Karpas-422 (cell line): ENCODE measurements around the gene GALNT2. TPM values are rescaled to one million over a fixed set of nuclear protein-coding genes. Genes with fewer than 3 reads are reported as not detected.

Source experiments
- DNase-seq: peaks from one replicate; pipeline ENCODE4 v3.0.0-alpha.2; 2015
- H2AFZ ChIP-seq: fragments of 200-600 bp; sonication (generic); 2 replicates; pipeline ENCODE4 v1.6.1; 2014; ENCODE audit warnings: antibody characterized with exemption, low read length, mixed read lengths
- H3K27ac ChIP-seq: fragments of 200-600 bp; sonication (generic); 2 replicates; pipeline ENCODE4 v1.5.1; 2014; ENCODE audit warnings: mild to moderate bottlenecking, low read length, moderate library complexity
- H3K27me3 ChIP-seq: fragments of 200-600 bp; sonication (generic); 2 replicates; pipeline ENCODE4 v1.6.1; 2014; ENCODE audit warnings: low read length, mixed read lengths
- H3K36me3 ChIP-seq: fragments of 200-600 bp; sonication (generic); 2 replicates; pipeline ENCODE4 v1.6.1; 2014; ENCODE audit warnings: low read length, mixed read lengths; ENCODE audit not compliant: insufficient read depth
- H3K4me1 ChIP-seq: fragments of 200-600 bp; sonication (generic); 2 replicates; pipeline ENCODE4 v1.6.1; 2014; ENCODE audit warnings: mild to moderate bottlenecking, low read length, mixed read lengths
- H3K4me2 ChIP-seq: fragments of 200-600 bp; sonication (generic); 2 replicates; pipeline ENCODE4 v1.6.1; 2014; ENCODE audit warnings: low read length, low read depth, mild to moderate bottlenecking; ENCODE audit not compliant: poor library complexity, severe bottlenecking
- H3K4me3 ChIP-seq: fragments of 200-600 bp; sonication (generic); 2 replicates; pipeline ENCODE4 v1.5.1; 2014; ENCODE audit warnings: mild to moderate bottlenecking, antibody characterized with exemption, low read length, mixed read lengths
- H3K79me2 ChIP-seq: fragments of 200-600 bp; sonication (generic); 2 replicates; pipeline ENCODE4 v1.6.1; 2014; ENCODE audit warnings: mild to moderate bottlenecking, low read length, mixed read lengths
- H3K9ac ChIP-seq: fragments of 200-600 bp; sonication (generic); 2 replicates; pipeline ENCODE4 v1.6.0; 2014; ENCODE audit warnings: low read length
- H3K9me2 ChIP-seq: fragments of 200-600 bp; sonication (generic), shearing (Covaris generic); replicated peaks from 2 replicates; pipeline ENCODE4 v1.6.0; 2014; ENCODE audit warnings: mild to moderate bottlenecking, low read length, moderate library complexity; ENCODE audit not compliant: insufficient read depth
- H3K9me3 ChIP-seq: fragments of 300-700, 200-600 bp; sonication (generic); 2 replicates; pipeline ENCODE4 v1.6.1; 2014; ENCODE audit warnings: low read length, mixed read lengths
- H4K20me1 ChIP-seq: fragments of 200-600 bp; sonication (generic); 2 replicates; pipeline ENCODE4 v1.6.1; 2014; ENCODE audit warnings: mild to moderate bottlenecking, antibody characterized with exemption, low read length, low read depth; ENCODE audit not compliant: insufficient read depth
- total RNA-seq: library from RNA; depleted of rRNA; stranded (reverse); fragments of >200 nt; shearing (Covaris generic); gene quantifications from 2 replicates; pipeline ENCODE4 v1.2.3, GENCODE V29; 2014; ENCODE audit warnings: low replicate concordance

GALNT2 gene
- total RNA-seq, 1 experiment from 2014 or later = 2.7 TPM

DNA sequence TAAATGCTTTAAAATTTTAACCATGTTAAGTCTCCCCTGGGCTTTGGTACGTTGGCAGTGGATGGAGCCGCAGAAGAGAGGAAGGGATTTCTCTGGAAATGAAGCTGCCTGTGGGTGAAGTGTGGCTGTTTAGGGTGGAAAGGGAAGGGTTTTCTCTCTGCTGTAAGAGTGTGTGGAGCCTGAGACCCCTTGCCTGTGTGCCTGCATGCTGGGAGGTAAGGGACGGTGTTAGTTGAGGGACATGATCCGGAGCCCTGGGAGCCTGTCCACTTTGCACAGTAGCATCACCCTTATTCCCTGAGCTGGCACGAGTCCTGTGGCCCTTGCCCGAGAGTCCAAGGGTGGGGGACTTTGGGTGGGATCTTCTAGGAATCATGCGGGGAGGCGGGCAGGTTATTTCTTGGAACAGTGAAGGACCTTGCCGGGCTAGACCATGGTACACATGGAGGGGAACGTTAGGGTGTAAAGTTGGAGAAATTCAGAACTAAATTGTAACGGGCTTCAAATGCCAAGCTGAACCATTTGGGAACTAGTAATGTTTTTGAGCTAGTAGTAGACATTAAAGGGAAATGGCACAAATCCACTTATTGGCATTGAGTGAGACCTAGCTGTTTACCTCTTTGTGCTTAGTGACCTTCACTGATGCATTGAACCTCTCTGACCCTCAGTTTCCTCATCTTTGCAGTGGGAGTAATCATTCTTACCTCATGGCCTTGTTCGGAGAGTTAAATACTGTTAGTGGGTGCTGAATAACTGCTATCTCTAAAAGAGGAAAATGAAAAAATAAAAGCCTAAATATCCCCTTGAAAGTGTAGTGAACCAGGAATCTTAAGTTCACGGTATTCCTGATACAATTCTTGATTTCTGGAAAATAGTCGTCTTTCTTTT lies 3.5 kb downstream of the GALNT2 start:
- Histone ChIP-seq H3K9me3 (no peaks in the 10 kb centered on the region), H3K36me3 (no peaks in the 10 kb centered on the region), H3K9ac (no peak overlapping the region), H3K27ac (no peak overlapping the region), H2AFZ (no peak overlapping the region), H3K4me3 (no peak overlapping the region), H3K4me1 (peaks cover 25% of the 10 kb centered on the region), H3K27me3 (no peaks in the 10 kb centered on the region), H3K79me2 (no peaks in the 10 kb centered on the region), H4K20me1 (peaks cover 49% of the 10 kb centered on the region), H3K9me2 (no peaks in the 10 kb centered on the region), H3K4me2 (no peak overlapping the region)
- DNase-seq = no peak

DNA sequence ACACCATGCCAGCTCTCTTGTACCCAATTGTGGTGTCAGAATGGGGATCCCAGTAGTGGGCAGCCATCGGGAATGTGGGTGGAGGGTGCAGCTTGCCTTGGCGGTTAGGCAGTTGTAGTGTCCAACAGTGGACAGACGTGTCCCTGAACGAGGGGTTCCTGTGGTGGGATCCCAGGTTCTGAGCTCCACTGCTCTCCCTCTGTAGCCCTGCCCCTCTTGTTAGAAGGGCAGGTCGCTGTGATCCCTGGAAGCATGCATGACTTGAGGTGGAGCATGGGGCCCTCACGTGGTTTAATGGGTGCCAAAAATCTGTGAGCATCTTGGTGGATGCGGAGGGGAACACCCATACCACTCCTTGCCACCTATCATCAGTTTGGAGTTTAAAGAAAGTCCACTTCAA lies 4.3 kb downstream of the GALNT2 start:
- Histone ChIP-seq H3K4me2 (no peak overlapping the region), H3K27me3 (no peaks in the 10 kb centered on the region), H3K4me1 (peaks cover 19% of the 10 kb centered on the region), H3K27ac (no peak overlapping the region), H3K79me2 (no peaks in the 10 kb centered on the region), H3K9me2 (no peaks in the 10 kb centered on the region), H2AFZ (no peak overlapping the region), H4K20me1 (peaks cover 57% of the 10 kb centered on the region), H3K9me3 (no peaks in the 10 kb centered on the region), H3K9ac (no peak overlapping the region), H3K4me3 (no peak overlapping the region), H3K36me3 (no peaks in the 10 kb centered on the region)
- DNase-seq = no peak

DNA sequence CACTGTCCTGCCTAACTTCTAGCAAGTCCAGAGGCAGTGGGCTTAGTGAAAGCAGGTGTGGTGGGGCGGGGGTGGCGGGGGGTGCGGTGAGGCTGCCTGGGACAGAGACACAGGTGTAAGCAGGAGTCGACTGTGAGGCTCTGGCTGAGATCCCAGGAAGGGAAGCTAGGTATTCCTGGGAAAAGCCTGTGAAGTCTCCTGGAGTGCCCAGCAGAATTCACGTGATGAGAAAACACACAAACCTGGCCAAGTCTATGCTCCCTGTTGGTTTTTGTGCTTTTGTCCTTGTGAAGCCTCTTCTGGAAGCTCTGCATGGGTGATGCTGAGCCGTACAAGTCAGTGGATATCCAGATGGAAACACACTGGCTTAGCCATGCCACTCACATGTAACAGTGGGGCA lies 5.3 kb downstream of the GALNT2 start:
- Histone ChIP-seq H3K27me3 (no peaks in the 10 kb centered on the region), H3K27ac (no peak overlapping the region), H3K36me3 (no peaks in the 10 kb centered on the region), H3K4me1 (peaks cover 16% of the 10 kb centered on the region), H3K9me2 (no peaks in the 10 kb centered on the region), H2AFZ (no peak overlapping the region), H3K9ac (no peak overlapping the region), H4K20me1 (peaks cover 57% of the 10 kb centered on the region), H3K79me2 (no peaks in the 10 kb centered on the region), H3K4me2 (no peak overlapping the region), H3K9me3 (no peaks in the 10 kb centered on the region), H3K4me3 (no peak overlapping the region)
- no peak for DNase-seq

DNA sequence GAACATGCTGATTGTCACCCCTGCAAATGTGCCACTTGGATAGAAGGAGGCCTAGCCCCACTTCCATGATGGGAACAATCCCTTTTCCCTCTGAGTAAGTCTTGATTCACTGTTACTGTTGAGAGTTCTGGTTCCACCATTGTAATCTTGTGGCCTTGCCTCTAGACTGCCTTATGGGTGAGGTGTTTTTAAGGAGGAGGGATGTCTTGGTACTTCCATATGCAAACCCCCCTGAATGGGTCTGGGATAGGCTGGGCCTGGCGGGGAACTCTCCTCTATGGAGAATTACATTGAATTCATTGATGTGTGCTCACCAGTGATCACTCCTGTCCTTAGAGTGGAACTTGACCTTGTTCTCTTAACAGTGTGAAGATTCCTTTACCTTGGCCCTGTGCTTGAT lies 5.8 kb downstream of the GALNT2 start:
- H4K20me1 ChIP-seq = peaks cover 61% of the 10 kb centered on the region
- no peak overlapping the region for H3K27ac ChIP-seq
- no peak overlapping the region for H2AFZ ChIP-seq
- H3K9me2 ChIP-seq = no peaks in the 10 kb centered on the region
- no peaks in the 10 kb centered on the region for H3K9me3 ChIP-seq
- no peak overlapping the region for H3K4me3 ChIP-seq
- H3K27me3 ChIP-seq = no peaks in the 10 kb centered on the region
- no peak overlapping the region for H3K9ac ChIP-seq
- H3K4me2 ChIP-seq = no peak overlapping the region
- DNase-seq = no peak
- H3K36me3 ChIP-seq = no peaks in the 10 kb centered on the region
- H3K79me2 ChIP-seq = no peaks in the 10 kb centered on the region
- H3K4me1 ChIP-seq = peaks cover 11% of the 10 kb centered on the region

DNA sequence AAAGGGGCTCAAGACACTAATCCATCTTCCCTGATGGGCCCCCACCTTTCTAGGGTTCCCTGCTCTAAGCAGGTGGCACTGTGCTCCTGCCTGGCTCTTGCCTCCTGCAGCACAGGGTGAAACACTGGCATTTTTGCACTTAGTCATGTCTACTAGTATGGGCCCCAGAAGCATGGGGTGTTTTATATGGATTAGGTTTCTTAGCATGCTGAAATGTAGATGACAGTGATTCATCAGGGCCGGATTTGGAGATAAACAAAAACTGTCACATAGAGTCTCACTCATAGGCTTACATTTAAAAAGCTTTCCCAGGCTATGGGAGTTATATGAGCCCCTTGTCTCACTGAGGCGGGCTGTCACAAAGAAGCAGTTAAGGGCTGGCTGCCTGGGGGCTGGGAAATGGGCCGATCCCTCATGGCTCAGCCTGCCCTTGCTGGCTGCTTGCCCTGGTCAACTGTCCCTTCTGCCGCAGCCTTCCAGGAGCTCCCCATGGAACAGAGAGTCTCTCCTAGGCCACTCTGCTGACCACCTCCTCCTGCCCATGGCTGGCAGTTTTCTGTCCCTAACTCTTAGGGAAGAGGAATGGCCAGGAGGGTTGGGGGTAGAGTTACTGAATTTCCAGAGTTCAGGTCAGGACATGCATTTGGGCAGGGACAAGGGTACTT lies 6.5 kb downstream of the GALNT2 start:
- DNase-seq = no peak
- Histone ChIP-seq H3K4me2 (no peak overlapping the region), H3K9ac (no peak overlapping the region), H3K4me1 (peaks cover 5% of the 10 kb centered on the region), H3K9me3 (no peaks in the 10 kb centered on the region), H3K9me2 (no peaks in the 10 kb centered on the region), H3K79me2 (no peaks in the 10 kb centered on the region), H4K20me1 (peaks cover 55% of the 10 kb centered on the region), H2AFZ (no peak overlapping the region), H3K4me3 (no peak overlapping the region), H3K27me3 (no peaks in the 10 kb centered on the region), H3K36me3 (no peaks in the 10 kb centered on the region), H3K27ac (no peak overlapping the region)

DNA sequence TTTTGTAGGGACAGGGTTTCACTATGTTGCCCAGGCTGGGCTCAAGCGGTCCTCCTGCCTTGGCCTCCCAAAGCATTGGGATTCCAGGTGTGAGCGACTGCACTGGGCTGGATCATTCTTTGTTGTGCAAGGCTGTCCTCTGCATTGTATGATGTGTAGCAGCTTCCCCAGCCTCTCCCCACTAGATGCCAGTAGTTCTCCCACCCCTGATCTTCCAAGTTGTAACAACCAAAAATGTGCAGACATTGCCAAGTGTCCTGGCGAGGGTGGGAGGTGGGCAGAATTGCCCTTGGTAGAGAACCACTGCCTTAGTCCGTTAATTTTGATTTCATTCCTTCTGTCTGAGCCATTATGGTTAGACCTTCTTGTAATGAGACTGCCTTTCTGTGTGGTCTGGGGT lies 7.2 kb downstream of the GALNT2 start:
- H3K79me2 ChIP-seq = no peaks in the 10 kb centered on the region
- H4K20me1 ChIP-seq = peaks cover 47% of the 10 kb centered on the region; the same call in 1 of the 2 replicates
- no peaks in the 10 kb centered on the region for H3K4me1 ChIP-seq
- H2AFZ ChIP-seq = no peak overlapping the region
- no peak overlapping the region for H3K4me3 ChIP-seq
- no peaks in the 10 kb centered on the region for H3K9me3 ChIP-seq
- no peaks in the 10 kb centered on the region for H3K36me3 ChIP-seq
- H3K27ac ChIP-seq = no peak overlapping the region
- no peak overlapping the region for H3K9ac ChIP-seq
- H3K4me2 ChIP-seq = no peak overlapping the region
- no peak for DNase-seq
- no peaks in the 10 kb centered on the region for H3K27me3 ChIP-seq
- no peaks in the 10 kb centered on the region for H3K9me2 ChIP-seq

DNA sequence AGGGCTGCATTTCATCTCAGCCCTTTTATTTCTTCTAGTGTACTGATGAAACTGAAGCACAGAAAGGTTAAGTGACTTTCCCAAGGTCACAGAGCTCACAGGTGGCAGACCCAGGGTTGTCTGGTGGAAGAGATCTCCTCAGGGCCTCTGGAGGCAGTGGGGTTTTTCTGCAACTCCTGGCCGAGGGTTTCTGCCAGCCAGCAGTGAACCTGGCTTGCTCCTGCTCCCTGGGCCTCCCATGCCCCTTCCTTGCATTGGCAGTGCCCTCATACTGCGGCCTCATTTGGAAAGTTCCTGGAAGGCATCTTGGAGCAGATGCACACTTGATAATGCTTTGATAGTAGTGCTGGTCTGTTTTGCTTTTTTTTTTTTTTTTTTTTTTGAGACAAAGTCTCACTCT lies 7.7 kb downstream of the GALNT2 start:
- Histone ChIP-seq H3K4me3 (no peak overlapping the region), H3K27ac (no peak overlapping the region), H2AFZ (no peak overlapping the region), H3K9me2 (no peaks in the 10 kb centered on the region), H3K4me2 (no peak overlapping the region), H4K20me1 (peaks cover 42% of the 10 kb centered on the region; the same call in 1 of the 2 replicates), H3K36me3 (no peaks in the 10 kb centered on the region), H3K4me1 (no peaks in the 10 kb centered on the region), H3K9ac (no peak overlapping the region), H3K27me3 (no peaks in the 10 kb centered on the region), H3K9me3 (no peaks in the 10 kb centered on the region), H3K79me2 (no peaks in the 10 kb centered on the region)
- no peak for DNase-seq

DNA sequence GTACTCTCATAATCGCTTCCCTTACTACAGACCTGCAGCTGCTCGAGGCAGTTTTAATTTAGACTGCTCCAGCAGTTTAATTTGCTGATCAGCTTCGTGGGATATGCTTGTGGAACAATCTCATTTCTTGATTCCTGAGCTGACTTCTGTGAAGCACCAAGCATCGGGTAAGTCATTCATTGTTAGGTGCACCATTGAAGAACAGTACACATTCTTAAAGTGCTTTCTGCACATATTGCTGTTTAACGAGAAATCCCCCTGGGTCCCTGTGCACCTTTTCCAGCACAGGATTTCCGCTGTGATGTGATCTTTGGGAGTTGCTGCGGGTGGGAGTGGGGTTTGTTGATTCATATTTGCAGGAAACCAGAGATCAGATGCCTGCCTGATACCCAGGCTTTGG lies 9.1 kb downstream of the GALNT2 start:
- Histone ChIP-seq H4K20me1 (peaks cover 33% of the 10 kb centered on the region; the same call in 1 of the 2 replicates), H3K79me2 (no peaks in the 10 kb centered on the region), H3K4me2 (no peak overlapping the region), H3K36me3 (no peaks in the 10 kb centered on the region), H2AFZ (no peak overlapping the region), H3K4me1 (no peaks in the 10 kb centered on the region), H3K9me3 (no peaks in the 10 kb centered on the region), H3K27ac (no peak overlapping the region), H3K9ac (no peak overlapping the region), H3K4me3 (no peak overlapping the region), H3K9me2 (no peaks in the 10 kb centered on the region), H3K27me3 (no peaks in the 10 kb centered on the region)
- DNase-seq = no peak
